Gastrocnemius medialis (tissue), 4 donors: ENCODE measurements around the gene PPEF2. TPM values are rescaled to one million over a fixed set of nuclear protein-coding genes. Genes with fewer than 3 reads are reported as not detected.
A peak's percentile ranks its signal among the peaks of the same experiment; 100 is the strongest.
"Not testable (repeated sequence)": the region's sequence is repeated elsewhere in the genome, so short reads cannot be mapped to it uniquely, and the experiment has no call there.

ENCODE experiments used
- ATAC-seq, 2 donors: fragments of 150-250 bp; one replicate each; pipeline ENCODE4 v1.9.1; 2016
- DNase-seq, 2 donors: peaks; one replicate each; pipeline ENCODE4 v3.0.0-alpha.2; 2019
- H3K27ac ChIP-seq, 4 donors: fragments of 200-600 bp; sonication (generic); 1 replicate in 1 of 4; 2 replicates in 3 of 4; pipeline ENCODE4 v1.5.1; 2016 to 2018; ENCODE audit warnings: mild to moderate bottlenecking in 2 of 4, moderate library complexity in 1 of 4
- H3K27me3 ChIP-seq, 3 donors: fragments of 200-600 bp; sonication (generic) in 2 of 3; 1 replicate in 1 of 3; 2 replicates in 2 of 3; pipeline versions ENCODE4 v1.5.1 to v1.6.0; 2016 to 2019; ENCODE audit warnings: mild to moderate bottlenecking in 1 of 3, moderate library complexity in 1 of 3
- H3K36me3 ChIP-seq, 2 donors: fragments of 200-600 bp; sonication (generic) in 1 of 2; one replicate each; pipeline ENCODE4 v1.5.1; 2017 to 2018
- H3K4me1 ChIP-seq, 2 donors: fragments of 200-600 bp; sonication (generic) in 1 of 2; one replicate each; pipeline ENCODE4 v1.5.1; 2016 to 2017; ENCODE audit warnings: mild to moderate bottlenecking in 2 of 2
- H3K4me3 ChIP-seq, 4 donors: fragments of 200-600 bp; sonication (generic) in 3 of 4; 1 replicate in 1 of 4; 2 replicates in 3 of 4; pipeline ENCODE4 v1.5.1; 2016 to 2019; ENCODE audit warnings: mild to moderate bottlenecking in 2 of 4
- H3K9me3 ChIP-seq, 3 donors: fragments of 200-600 bp; sonication (generic) in 2 of 3; 1 replicate in 1 of 3; 2 replicates in 2 of 3; pipeline ENCODE4 v1.5.1; 2016 to 2019
- CTCF ChIP-seq, 5 experiments: fragments of 450-650 bp in 3 of 5; fragments of 200-600 bp in 2 of 5; sonication (generic) in 2 of 5; IDR thresholded peaks in 4 of 5; conservative IDR thresholded peaks in 1 of 5; 1 replicate in 4 of 5; 2 replicates in 1 of 5; pipeline ENCODE4 v1.5.1; 2016 to 2019; ENCODE audit warnings: antibody characterized with exemption in 5 of 5, mild to moderate bottlenecking in 3 of 5, moderate library complexity in 3 of 5
- POLR2A ChIP-seq, 2 donors: fragments of 450-650 bp; IDR thresholded peaks; one replicate each; pipeline ENCODE4 v1.6.1; 2017; ENCODE audit warnings: antibody characterized with exemption in 2 of 2, mild to moderate bottlenecking in 2 of 2, moderate library complexity in 2 of 2
- in situ Hi-C, 4 donors: fragments of 200-750 bp; cut with MboI; loops; one replicate each; pipeline versions ENCODE4 v1.15.0 to v1.8.0; 2017; ENCODE audit warnings: low sequenced_read_pairs in 4 of 4
- intact Hi-C: fragments of 100-400 bp; cut with DNase I; formaldehyde crosslinking; loops from one replicate; pipeline ENCODE4 v1.15.1; 2023; ENCODE audit warnings: low total_unique reads
- total RNA-seq, 4 donors: library from RNA; depleted of rRNA; stranded (reverse); fragments of >200 nt; gene quantifications; one replicate each; pipeline versions ENCODE4 v1.1.0 to v1.2.3, GENCODE V29; 2016

Gene PPEF2
- total RNA-seq, 4 donors from 2014 or later, result 0.13 TPM; not detected in 3

GRCh38 chr4:75849461-75849860 lies 52.8 kb downstream of the PPEF2 start:
- DNase-seq (no peak), ATAC-seq (no peak)
- no peak overlapping the region for H3K4me3 ChIP-seq
- no peak overlapping the region for H3K27ac ChIP-seq
- peaks cover 4 to 5% of the 10 kb centered on the region in 2 donors for H3K4me1 ChIP-seq
- H3K27me3 ChIP-seq, result no peaks in the 10 kb centered on the region
- in situ Hi-C loops, result loop anchor here in 1 of 4 donors (5.0 kb wide), 1 partner anchor 272 kb away; no protein-coding TSS in a partner anchor
- H3K36me3 ChIP-seq, result no peaks in the 10 kb centered on the region
- no peak for TF ChIP-seq CTCF (IDR thresholded peaks at IDR 0.05 in 4 of 5, conservative IDR thresholded peaks at IDR 0.05 in 1 of 5)
- no peak for TF ChIP-seq POLR2A (IDR thresholded peaks at IDR 0.05)
- no peaks in the 10 kb centered on the region for H3K9me3 ChIP-seq
- intact Hi-C loops, result loop anchor here (10.0 kb wide), 1 partner anchor 215 kb away; the partner anchor contains the start of gene CDKL2

DNA sequence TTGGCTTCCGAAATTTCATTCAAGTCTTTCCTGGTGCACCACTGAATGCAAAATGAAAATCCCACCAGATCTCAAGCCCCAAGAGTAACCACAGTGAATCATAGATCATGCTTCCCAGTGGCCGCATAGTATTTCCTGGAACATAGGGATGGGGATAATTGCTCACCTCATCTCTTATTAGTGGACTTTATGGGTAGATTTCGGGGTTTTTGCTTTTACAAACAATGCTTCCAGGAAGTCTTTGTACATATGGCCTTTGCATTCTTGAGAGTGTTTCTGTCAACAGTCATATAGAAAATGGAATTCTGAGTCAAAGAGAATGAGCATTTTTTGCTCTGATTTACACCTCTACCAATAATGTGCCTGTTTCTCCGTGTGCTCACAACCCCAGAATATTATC lies 53.4 kb downstream of the PPEF2 start:
- TF ChIP-seq CTCF (IDR thresholded peaks at IDR 0.05 in 4 of 5, conservative IDR thresholded peaks at IDR 0.05 in 1 of 5), result no peak
- no peak for TF ChIP-seq POLR2A (IDR thresholded peaks at IDR 0.05)
- in situ Hi-C loops, result loop anchor here in 1 of 4 donors (5.0 kb wide), 1 partner anchor 272 kb away; no protein-coding TSS in a partner anchor
- no peak overlapping the region for H3K4me3 ChIP-seq
- H3K9me3 ChIP-seq, result no peaks in the 10 kb centered on the region
- ATAC-seq (no peak), DNase-seq (no peak)
- H3K27me3 ChIP-seq, result no peaks in the 10 kb centered on the region
- H3K36me3 ChIP-seq, result no peaks in the 10 kb centered on the region
- intact Hi-C loops, result loop anchor here (10.0 kb wide), 1 partner anchor 214 kb away; the partner anchor contains the start of gene CDKL2
- H3K27ac ChIP-seq, result no peak overlapping the region
- H3K4me1 ChIP-seq, result peaks cover 4 to 5% of the 10 kb centered on the region in 2 donors

DNA sequence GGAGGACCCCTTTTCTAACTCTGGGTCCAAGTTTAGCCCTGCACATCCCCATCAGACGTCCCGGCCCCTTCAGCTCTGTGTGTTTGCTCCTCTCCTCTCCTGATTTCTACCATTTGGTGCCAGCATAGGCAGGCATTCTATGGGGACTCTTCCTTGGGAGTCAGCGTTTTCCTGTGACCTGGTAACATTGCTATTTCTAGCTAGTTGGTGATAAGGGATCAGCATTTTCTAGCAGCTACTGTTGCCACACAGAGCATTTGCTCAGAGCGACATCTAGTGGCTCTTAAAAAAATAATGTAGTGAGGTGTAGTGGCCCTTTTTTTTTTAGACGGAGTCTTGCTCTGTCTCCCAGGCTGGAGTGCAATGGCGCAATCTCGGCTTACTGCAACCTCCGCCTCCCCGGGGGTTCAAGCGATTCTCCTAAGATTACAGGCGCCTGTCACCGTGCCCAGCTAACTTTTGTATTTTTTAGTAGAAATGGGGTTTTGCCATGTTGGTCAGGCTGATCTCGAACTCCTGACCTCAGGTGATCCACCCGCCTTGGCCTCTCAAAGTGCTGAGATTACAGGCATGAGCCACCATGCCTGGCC lies 54.0 kb downstream of the PPEF2 start:
- DNase-seq, result peak; percentile 6 to 48
- ATAC-seq, result peak; percentile 96 to 99
- H3K4me1 ChIP-seq, H3K27me3 ChIP-seq, H3K9me3 ChIP-seq, H3K4me3 ChIP-seq, H3K36me3 ChIP-seq: not testable (repeated sequence)
- in situ Hi-C loops (loop anchor here in 1 of 4 donors (5.0 kb wide), 1 partner anchor 271 kb away; no protein-coding TSS in a partner anchor), intact Hi-C loops (loop anchor here (10.0 kb wide), 1 partner anchor 213 kb away; the partner anchor contains the start of gene CDKL2)
- peak; percentile 40 to 75 (median 61) for TF ChIP-seq CTCF (IDR thresholded peaks at IDR 0.05 in 4 of 5, conservative IDR thresholded peaks at IDR 0.05 in 1 of 5)
- peak overlapping the region in 3 of 4 donors; percentile 16 to 60 (median 37) for H3K27ac ChIP-seq

DNA sequence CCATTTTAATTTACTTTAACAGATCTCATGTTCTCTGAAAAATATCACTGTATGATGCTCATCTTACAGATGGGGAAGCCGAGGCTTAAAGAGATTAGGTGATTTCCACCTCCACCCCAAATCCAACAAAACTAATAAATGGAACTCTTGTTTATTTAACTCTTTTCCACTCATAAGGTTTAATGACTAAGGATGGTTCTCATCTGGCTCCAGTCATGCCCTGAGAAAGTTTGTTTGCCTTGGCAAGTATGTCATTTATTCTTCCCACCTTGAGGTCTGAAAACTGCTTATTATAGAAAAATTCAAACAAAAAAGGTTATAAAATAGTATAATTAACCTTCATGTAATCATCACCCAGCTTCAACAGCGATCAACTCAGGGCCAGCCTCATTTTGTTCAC lies 56.3 kb downstream of the PPEF2 start:
- Histone ChIP-seq H3K36me3 (no peaks in the 10 kb centered on the region), H3K4me1 (peaks cover 11 to 12% of the 10 kb centered on the region in 2 donors), H3K27me3 (no peaks in the 10 kb centered on the region), H3K4me3 (no peak overlapping the region), H3K9me3 (no peaks in the 10 kb centered on the region), H3K27ac (no peak overlapping the region)
- intact Hi-C loops, result loop anchor here (10.0 kb wide), 1 partner anchor 211 kb away; the partner anchor contains the start of gene CDKL2
- no peak for DNase-seq
- ATAC-seq, result no peak
- in situ Hi-C loops, result loop anchor here in 1 of 4 donors (5.0 kb wide), 1 partner anchor 269 kb away; no protein-coding TSS in a partner anchor
- TF ChIP-seq POLR2A (IDR thresholded peaks at IDR 0.05) (no peak), CTCF (IDR thresholded peaks at IDR 0.05 in 4 of 5, conservative IDR thresholded peaks at IDR 0.05 in 1 of 5) (no peak)
